ENCODE measurements around the gene BHMT2. TPM values are rescaled to one million over a fixed set of nuclear protein-coding genes. Genes with fewer than 3 reads are reported as not detected.

Gene BHMT2
- polyA plus RNA-seq, 3 donors = not detected

- H3K4me3 Mint-ChIP-seq = peak overlapping the region in 1 of 2 donors; percentile 48
- peaks cover 16 to 23% of the 10 kb centered on the region in 2 donors for H3K4me1 ChIP-seq (ENCODE audit: control insufficient read depth in 1 of 2, insufficient read depth in 2 of 2, low read length in 2 of 2)
- peaks cover 29% of the 10 kb centered on the region for H3K4me1 Mint-ChIP-seq
- no peaks in the 10 kb centered on the region for H3K36me3 Mint-ChIP-seq
- H2AFZ ChIP-seq (ENCODE audit: insufficient read depth, low read depth, low read length, poor library complexity, severe bottlenecking) = no peak overlapping the region
- 52% methylated on average over 4 of the region's 7 CpGs for WGBS (ENCODE audit: insufficient coverage)
- H3K27me3 Mint-ChIP-seq (ENCODE audit: low read depth in 3 of 3) = peaks cover 23 to 27% (median 24%) of the 10 kb centered on the region in 3 donors
- peaks cover 1 to 10% of the 10 kb centered on the region in 2 donors for H3K9me3 ChIP-seq (replicated peaks in 1 of 2; ENCODE audit: control insufficient read depth in 1 of 2, insufficient read depth in 1 of 2, low read length in 2 of 2)
- H3K9ac ChIP-seq (ENCODE audit: insufficient read depth, low read length, poor library complexity, severe bottlenecking) = no peak overlapping the region
- no peaks in the 10 kb centered on the region for H3K36me3 ChIP-seq (replicated peaks in 1 of 2; ENCODE audit: control insufficient read depth in 1 of 2, insufficient read depth in 2 of 2, low read length in 2 of 2)
- H3K79me2 ChIP-seq (ENCODE audit: insufficient read depth, low read length) = no peaks in the 10 kb centered on the region
- H3K27ac Mint-ChIP-seq = peak overlapping the region in 4 of 7 donors; percentile 18 to 61 (median 38)
- peak overlapping the region; percentile 20 for H3K4me2 ChIP-seq (replicated peaks; ENCODE audit: extremely low read depth, low read length, poor library complexity, severe bottlenecking)
- peaks cover 0 to 3% (median 2%) of the 10 kb centered on the region in 7 donors for H3K9me3 Mint-ChIP-seq
- H3K27ac ChIP-seq (ENCODE audit: low read depth in 1 of 2, low read length in 2 of 2) = no peak overlapping the region
- peak overlapping the region in 1 of 3 experiments; percentile 21 for H3K4me3 ChIP-seq (replicated peaks in 1 of 3; ENCODE audit: low read depth in 2 of 3, low read length in 3 of 3)
- TF ChIP-seq CTCF (IDR thresholded peaks at IDR 0.05) = no peak
- H3K27me3 ChIP-seq (ENCODE audit: control insufficient read depth in 2 of 2, insufficient read depth in 2 of 2, low read length in 2 of 2) = peaks cover 18 to 27% of the 10 kb centered on the region in 2 donors
- peak; percentile 33 to 74 (median 42) for DNase-seq
- no peaks in the 10 kb centered on the region for H4K20me1 ChIP-seq (ENCODE audit: insufficient read depth, low read length)
- intact Hi-C loops (cut with micrococcal nuclease) = no loop called here
These were observed 37.6 kb downstream of the BHMT2 start for GRCh38 chr5:79107020-79107796.

DNA sequence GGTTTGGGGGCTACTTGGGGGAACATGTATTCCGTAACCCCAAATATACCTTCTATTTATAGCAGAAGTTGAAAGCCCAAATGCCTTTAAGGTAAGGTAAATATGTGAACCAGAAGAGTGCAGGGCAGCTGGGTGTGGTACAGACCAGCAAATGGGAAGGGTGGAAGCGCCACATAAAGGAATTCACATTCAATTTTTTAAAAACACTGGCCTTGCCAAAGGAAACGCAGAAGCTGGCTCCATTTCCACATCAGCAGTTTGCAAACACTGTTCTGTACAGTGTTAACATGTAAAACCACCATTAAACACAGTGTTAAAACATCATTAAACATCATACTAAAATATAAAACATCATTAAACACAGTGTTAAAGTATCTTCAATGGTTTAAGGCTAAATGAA lies 38.5 kb downstream of the BHMT2 start:
- peaks cover 27 to 36% of the 10 kb centered on the region in 2 donors for H3K27me3 ChIP-seq (ENCODE audit: control insufficient read depth in 2 of 2, insufficient read depth in 2 of 2, low read length in 2 of 2)
- no peak for TF ChIP-seq CTCF (IDR thresholded peaks at IDR 0.05)

More for the DNA sequence above, 38.5 kb downstream of the BHMT2 start:
- no peak overlapping the region for H3K27ac Mint-ChIP-seq
- Histone ChIP-seq H3K9ac (ENCODE audit: insufficient read depth, low read length, poor library complexity, severe bottlenecking) (no peak overlapping the region), H2AFZ (ENCODE audit: insufficient read depth, low read depth, low read length, poor library complexity, severe bottlenecking) (no peak overlapping the region), H3K36me3 (replicated peaks in 1 of 2; ENCODE audit: control insufficient read depth in 1 of 2, insufficient read depth in 2 of 2, low read length in 2 of 2) (no peaks in the 10 kb centered on the region), H3K4me2 (replicated peaks; ENCODE audit: extremely low read depth, low read length, poor library complexity, severe bottlenecking) (no peak overlapping the region), H3K9me3 (replicated peaks in 1 of 2; ENCODE audit: control insufficient read depth in 1 of 2, insufficient read depth in 1 of 2, low read length in 2 of 2) (peaks cover 0 to 12% of the 10 kb centered on the region in 2 donors), H3K79me2 (ENCODE audit: insufficient read depth, low read length) (no peaks in the 10 kb centered on the region), H4K20me1 (ENCODE audit: insufficient read depth, low read length) (no peaks in the 10 kb centered on the region), H3K4me3 (replicated peaks in 1 of 3; ENCODE audit: low read depth in 2 of 3, low read length in 3 of 3) (no peak overlapping the region), H3K4me1 (ENCODE audit: control insufficient read depth in 1 of 2, insufficient read depth in 2 of 2, low read length in 2 of 2) (peaks cover 18 to 23% of the 10 kb centered on the region in 2 donors), H3K27ac (ENCODE audit: low read depth in 1 of 2, low read length in 2 of 2) (no peak overlapping the region)
- H3K36me3 Mint-ChIP-seq = peaks cover 0 to 4% of the 10 kb centered on the region in 2 donors
- DNase-seq = no peak
- peaks cover 32% of the 10 kb centered on the region for H3K4me1 Mint-ChIP-seq
- H3K9me3 Mint-ChIP-seq = peaks cover 0 to 7% (median 0%) of the 10 kb centered on the region in 7 donors
- WGBS (ENCODE audit: insufficient coverage) = no CpG with 5 or more reads among the region's 3 CpGs
- intact Hi-C loops (cut with micrococcal nuclease) = no loop called here
- peaks cover 31 to 36% (median 33%) of the 10 kb centered on the region in 3 donors for H3K27me3 Mint-ChIP-seq (ENCODE audit: low read depth in 3 of 3)
- H3K4me3 Mint-ChIP-seq = no peak overlapping the region
